ENCODE measurements around the gene SYNGR2. TPM values are rescaled to one million over a fixed set of nuclear protein-coding genes. Genes with fewer than 3 reads are reported as not detected.

Gene SYNGR2
- total and polyA plus RNA-seq, 9 of the 15 experiments (the other 6 are each of a cell fraction or from before 2014, with no cell fraction given): 1.4 to 173 (median 87.8) TPM

GRCh38 chr17:78180508-78180907, 12.1 kb downstream of the SYNGR2 start (continued):
- TF ChIP-seq RERE (CRISPR knock-in tag; IDR thresholded peaks at IDR 0.05; ENCODE audit: borderline replicate concordance): no peak
- TF ChIP-seq CXXC5 (CRISPR knock-in tag; IDR thresholded peaks at IDR 0.05): no peak

GRCh38 chr17:78182504-78182903, 14.1 kb downstream of the SYNGR2 start:
- Histone ChIP-seq H3K4me2 (ENCODE audit: insufficient read depth, low read length) (no peak overlapping the region), H3K79me2 (ENCODE audit: control insufficient read depth, insufficient read depth, low read length) (peaks cover 50% of the 10 kb centered on the region), H4K20me1 (replicated peaks; ENCODE audit: control insufficient read depth, insufficient read depth, low read length) (peaks cover 14% of the 10 kb centered on the region), H3K27ac (ENCODE audit: extremely low read depth, low read depth, low read length) (no peak overlapping the region), H3K27me3 (ENCODE audit: control insufficient read depth in 2 of 2, insufficient read depth in 2 of 2, low read length in 2 of 2) (no peaks in the 10 kb centered on the region), H3K9me3 (replicated peaks; ENCODE audit: control insufficient read depth, insufficient read depth, low read depth, low read length) (no peaks in the 10 kb centered on the region), H3K4me3 (no peak overlapping the region), H3K9ac (ENCODE audit: insufficient read depth in 1 of 2, low read depth in 2 of 2, low read length in 2 of 2) (peak overlapping the region in 1 of 2 experiments; percentile 24; a peak in 1 of 4 replicates), H3K9me1 (ENCODE audit: control insufficient read depth, insufficient read depth, low read length) (no peaks in the 10 kb centered on the region), H2AFZ (ENCODE audit: low read depth, low read length) (no peak overlapping the region), H3K36me3 (ENCODE audit: control insufficient read depth, insufficient read depth, low read length) (peaks cover 80% of the 10 kb centered on the region; the same call in 2 of the 3 replicates), H3K4me1 (replicated peaks in 1 of 2; ENCODE audit: control insufficient read depth in 2 of 2, insufficient read depth in 2 of 2, low read length in 2 of 2) (peaks cover 19 to 39% of the 10 kb centered on the region in 2 experiments)
- FAIRE-seq (no peak), DNase-seq (ENCODE audit: extremely low read depth in 1 of 4, low spot score in 3 of 4) (no peak), ATAC-seq (no peak)
- TF ChIP-seq ZNF133 (CRISPR knock-in tag; IDR thresholded peaks at IDR 0.05) (no peak), POLR2G (IDR thresholded peaks at IDR 0.05; ENCODE audit: low read depth, low read length) (peak; percentile 41; the same call in 1 of the 2 replicates), RBFOX2 (IDR thresholded peaks at IDR 0.05; ENCODE audit: low read depth, low read length) (peak; percentile 51), MEF2D (tag; conservative IDR thresholded peaks at IDR 0.05; ENCODE audit: low read depth) (no peak), FOXA1 (IDR thresholded peaks at IDR 0.05; ENCODE audit: borderline replicate concordance) (no peak), SPI1 (IDR thresholded peaks at IDR 0.05; ENCODE audit: borderline replicate concordance, low read depth, low read length) (no peak)
- POLR2A ChIA-PET: interaction anchor here (2.3 kb wide), 1 partner anchor 11 kb away, joined by 14 read pairs; no protein-coding TSS in a partner anchor
- in situ Hi-C loops (cut with MboI): no loop called here
- 93% methylated on average over 11 of the region's 13 CpGs for WGBS (ENCODE audit: insufficient coverage, low coverage, missing lambda C conversion rate)
- CTCF ChIA-PET (ENCODE audit: low intra/inter-chr PET ratio): no interaction called here
- intact Hi-C loops (cut with micrococcal nuclease): no loop called here
- no TSS peak for BruUV-seq (replicated peaks)

Data from K562 (cell line).